Lower leg skin (tissue), 3 donors: ENCODE data around the gene ST6GAL1.

Experiments used
- CTCF ChIP-seq, 3 donors: fragments of 450-650 bp; IDR thresholded peaks; one replicate each; pipeline ENCODE4 v1.5.1; 2016; ENCODE audit warnings: antibody characterized with exemption in 3 of 3, mild to moderate bottlenecking in 3 of 3, moderate library complexity in 2 of 3
- POLR2A ChIP-seq, 2 donors: fragments of 450-650 bp; IDR thresholded peaks; one replicate each; pipeline ENCODE4 v1.6.1; 2016 to 2017; ENCODE audit warnings: antibody characterized with exemption in 2 of 2, mild to moderate bottlenecking in 1 of 2, moderate library complexity in 1 of 2

DNA sequence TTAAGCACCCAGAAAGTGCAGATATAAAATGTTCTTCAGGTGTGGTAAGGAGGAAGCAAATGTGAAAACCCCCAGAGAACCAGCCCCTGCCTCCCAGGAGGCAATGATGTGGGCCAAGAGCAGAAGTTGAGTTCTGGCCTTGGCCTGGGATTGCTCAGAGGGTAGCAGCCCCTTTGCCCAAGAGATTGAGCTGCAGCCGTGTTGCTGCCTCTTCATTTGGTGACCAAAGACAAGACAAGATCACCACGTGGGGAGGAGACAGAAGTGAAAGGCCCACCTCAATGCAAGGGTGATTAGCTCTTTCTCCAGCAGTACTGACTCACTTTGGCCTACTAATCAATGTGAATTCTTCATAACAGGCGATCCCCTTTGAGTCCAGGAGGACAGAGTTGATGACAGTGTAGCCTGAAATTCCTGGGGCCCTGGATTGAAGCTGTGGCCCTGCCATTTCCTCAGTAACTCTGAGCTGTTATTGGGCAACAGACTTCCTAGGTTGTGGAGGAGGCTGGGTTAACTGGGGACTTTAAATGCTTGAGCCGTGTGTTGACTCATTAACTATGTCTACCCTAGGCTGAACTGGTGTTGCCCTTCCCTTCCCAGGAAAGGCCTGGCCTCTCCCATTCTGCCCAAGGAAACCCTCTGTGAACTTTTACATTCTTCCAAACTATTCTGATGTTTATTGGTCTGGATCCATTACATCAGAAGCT lies 86.5 kb downstream of the ST6GAL1 start:
- TF ChIP-seq POLR2A (IDR thresholded peaks at IDR 0.05) (no peak), CTCF (IDR thresholded peaks at IDR 0.05) (no peak)
